ENCODE data around the gene SNORC.

The SNORC gene

DNA sequence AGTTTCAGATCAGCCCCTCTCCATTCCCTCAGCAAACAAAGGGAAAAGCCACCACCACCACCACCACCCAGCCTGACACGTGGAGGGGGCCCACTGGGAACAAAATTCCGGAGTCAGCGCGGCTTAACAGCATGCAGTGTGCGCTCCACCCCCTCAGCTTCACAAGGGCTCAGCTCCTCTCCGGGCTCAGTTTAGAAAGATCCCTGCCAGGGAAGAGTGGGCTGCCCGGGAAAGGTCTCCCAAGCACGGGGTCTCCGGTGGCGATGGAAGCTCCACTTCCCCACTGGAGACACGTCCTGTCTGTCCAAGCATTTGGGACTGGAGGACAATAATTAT, 55.7 kb downstream of the SNORC start:
- TF ChIP-seq ZFP3 (CRISPR knock-in tag; IDR thresholded peaks at IDR 0.05) (no peak), OSR1 (CRISPR knock-in tag; IDR thresholded peaks at IDR 0.05) (no peak), TOX (CRISPR knock-in tag; IDR thresholded peaks at IDR 0.05; ENCODE audit: borderline replicate concordance) (no peak), ZC3H10 (CRISPR knock-in tag; IDR thresholded peaks at IDR 0.05) (no peak), ZNF565 (CRISPR knock-in tag; conservative IDR thresholded peaks at IDR 0.05; ENCODE audit: low read depth) (no peak), ZFP30 (CRISPR knock-in tag; IDR thresholded peaks at IDR 0.05) (no peak), PPARA (CRISPR knock-in tag; IDR thresholded peaks at IDR 0.05; ENCODE audit: borderline replicate concordance) (no peak), BACH2 (CRISPR knock-in tag; IDR thresholded peaks at IDR 0.05; ENCODE audit: borderline replicate concordance) (no peak), ZNF70 (CRISPR knock-in tag; IDR thresholded peaks at IDR 0.05) (no peak), CSDC2 (CRISPR knock-in tag; IDR thresholded peaks at IDR 0.05) (no peak), GLIS3 (CRISPR knock-in tag; IDR thresholded peaks at IDR 0.05) (no peak), ESRRG (CRISPR knock-in tag; IDR thresholded peaks at IDR 0.05) (no peak), ZNF8 (CRISPR knock-in tag; IDR thresholded peaks at IDR 0.05) (no peak), ARNTL (CRISPR knock-in tag; IDR thresholded peaks at IDR 0.05; ENCODE audit: borderline replicate concordance, low read depth) (no peak), TCF4 (CRISPR knock-in tag; IDR thresholded peaks at IDR 0.05; ENCODE audit: borderline replicate concordance) (no peak)
- TF ChIP-seq, protein P1, sequence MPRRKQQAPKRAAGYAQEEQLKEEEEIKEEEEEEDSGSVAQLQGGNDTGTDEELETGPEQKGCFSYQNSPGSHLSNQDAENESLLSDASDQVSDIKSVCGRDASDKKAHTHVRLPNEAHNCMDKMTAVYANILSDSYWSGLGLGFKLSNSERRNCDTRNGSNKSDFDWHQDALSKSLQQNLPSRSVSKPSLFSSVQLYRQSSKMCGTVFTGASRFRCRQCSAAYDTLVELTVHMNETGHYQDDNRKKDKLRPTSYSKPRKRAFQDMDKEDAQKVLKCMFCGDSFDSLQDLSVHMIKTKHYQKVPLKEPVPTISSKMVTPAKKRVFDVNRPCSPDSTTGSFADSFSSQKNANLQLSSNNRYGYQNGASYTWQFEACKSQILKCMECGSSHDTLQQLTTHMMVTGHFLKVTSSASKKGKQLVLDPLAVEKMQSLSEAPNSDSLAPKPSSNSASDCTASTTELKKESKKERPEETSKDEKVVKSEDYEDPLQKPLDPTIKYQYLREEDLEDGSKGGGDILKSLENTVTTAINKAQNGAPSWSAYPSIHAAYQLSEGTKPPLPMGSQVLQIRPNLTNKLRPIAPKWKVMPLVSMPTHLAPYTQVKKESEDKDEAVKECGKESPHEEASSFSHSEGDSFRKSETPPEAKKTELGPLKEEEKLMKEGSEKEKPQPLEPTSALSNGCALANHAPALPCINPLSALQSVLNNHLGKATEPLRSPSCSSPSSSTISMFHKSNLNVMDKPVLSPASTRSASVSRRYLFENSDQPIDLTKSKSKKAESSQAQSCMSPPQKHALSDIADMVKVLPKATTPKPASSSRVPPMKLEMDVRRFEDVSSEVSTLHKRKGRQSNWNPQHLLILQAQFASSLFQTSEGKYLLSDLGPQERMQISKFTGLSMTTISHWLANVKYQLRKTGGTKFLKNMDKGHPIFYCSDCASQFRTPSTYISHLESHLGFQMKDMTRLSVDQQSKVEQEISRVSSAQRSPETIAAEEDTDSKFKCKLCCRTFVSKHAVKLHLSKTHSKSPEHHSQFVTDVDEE (CRISPR knock-in tag; IDR thresholded peaks at IDR 0.05): no peak
- TF ChIP-seq, protein P2, sequence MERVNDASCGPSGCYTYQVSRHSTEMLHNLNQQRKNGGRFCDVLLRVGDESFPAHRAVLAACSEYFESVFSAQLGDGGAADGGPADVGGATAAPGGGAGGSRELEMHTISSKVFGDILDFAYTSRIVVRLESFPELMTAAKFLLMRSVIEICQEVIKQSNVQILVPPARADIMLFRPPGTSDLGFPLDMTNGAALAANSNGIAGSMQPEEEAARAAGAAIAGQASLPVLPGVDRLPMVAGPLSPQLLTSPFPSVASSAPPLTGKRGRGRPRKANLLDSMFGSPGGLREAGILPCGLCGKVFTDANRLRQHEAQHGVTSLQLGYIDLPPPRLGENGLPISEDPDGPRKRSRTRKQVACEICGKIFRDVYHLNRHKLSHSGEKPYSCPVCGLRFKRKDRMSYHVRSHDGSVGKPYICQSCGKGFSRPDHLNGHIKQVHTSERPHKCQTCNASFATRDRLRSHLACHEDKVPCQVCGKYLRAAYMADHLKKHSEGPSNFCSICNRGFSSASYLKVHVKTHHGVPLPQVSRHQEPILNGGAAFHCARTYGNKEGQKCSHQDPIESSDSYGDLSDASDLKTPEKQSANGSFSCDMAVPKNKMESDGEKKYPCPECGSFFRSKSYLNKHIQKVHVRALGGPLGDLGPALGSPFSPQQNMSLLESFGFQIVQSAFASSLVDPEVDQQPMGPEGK (CRISPR knock-in tag; IDR thresholded peaks at IDR 0.05; ENCODE audit: borderline replicate concordance): no peak
- TF ChIP-seq, protein P3, sequence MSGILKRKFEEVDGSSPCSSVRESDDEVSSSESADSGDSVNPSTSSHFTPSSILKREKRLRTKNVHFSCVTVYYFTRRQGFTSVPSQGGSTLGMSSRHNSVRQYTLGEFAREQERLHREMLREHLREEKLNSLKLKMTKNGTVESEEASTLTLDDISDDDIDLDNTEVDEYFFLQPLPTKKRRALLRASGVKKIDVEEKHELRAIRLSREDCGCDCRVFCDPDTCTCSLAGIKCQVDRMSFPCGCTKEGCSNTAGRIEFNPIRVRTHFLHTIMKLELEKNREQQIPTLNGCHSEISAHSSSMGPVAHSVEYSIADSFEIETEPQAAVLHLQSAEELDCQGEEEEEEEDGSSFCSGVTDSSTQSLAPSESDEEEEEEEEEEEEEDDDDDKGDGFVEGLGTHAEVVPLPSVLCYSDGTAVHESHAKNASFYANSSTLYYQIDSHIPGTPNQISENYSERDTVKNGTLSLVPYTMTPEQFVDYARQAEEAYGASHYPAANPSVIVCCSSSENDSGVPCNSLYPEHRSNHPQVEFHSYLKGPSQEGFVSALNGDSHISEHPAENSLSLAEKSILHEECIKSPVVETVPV (CRISPR knock-in tag; IDR thresholded peaks at IDR 0.05): no peak
- ATAC-seq: no peak

DNA sequence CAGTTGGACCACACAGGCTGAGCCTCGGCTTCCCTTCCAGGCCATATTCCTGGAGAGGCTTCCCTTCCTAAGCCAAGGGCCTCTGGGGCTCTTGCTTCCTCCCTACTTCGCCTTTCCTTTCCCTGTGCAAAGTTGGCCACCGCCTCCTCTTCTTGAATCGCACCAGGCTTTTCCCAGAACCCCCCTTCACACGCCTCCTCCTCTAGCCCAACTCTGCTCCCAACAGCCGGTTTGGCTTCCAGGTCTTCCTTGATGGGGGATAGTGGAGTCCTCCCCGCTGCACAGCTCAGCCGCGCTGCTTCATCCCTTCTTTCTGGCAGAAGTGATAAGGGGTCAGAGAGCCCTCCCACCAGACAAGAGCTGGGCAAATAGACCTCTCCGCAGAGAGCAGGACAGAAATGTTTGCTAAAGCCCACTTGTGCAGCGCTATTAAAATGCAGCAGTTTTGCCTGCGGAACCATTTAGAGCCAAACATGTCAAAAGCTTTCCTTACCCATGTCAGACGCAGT, 56.4 kb downstream of the SNORC start:
- peak; percentile 11; the same call in 1 of the 3 replicates for ATAC-seq

DNA sequence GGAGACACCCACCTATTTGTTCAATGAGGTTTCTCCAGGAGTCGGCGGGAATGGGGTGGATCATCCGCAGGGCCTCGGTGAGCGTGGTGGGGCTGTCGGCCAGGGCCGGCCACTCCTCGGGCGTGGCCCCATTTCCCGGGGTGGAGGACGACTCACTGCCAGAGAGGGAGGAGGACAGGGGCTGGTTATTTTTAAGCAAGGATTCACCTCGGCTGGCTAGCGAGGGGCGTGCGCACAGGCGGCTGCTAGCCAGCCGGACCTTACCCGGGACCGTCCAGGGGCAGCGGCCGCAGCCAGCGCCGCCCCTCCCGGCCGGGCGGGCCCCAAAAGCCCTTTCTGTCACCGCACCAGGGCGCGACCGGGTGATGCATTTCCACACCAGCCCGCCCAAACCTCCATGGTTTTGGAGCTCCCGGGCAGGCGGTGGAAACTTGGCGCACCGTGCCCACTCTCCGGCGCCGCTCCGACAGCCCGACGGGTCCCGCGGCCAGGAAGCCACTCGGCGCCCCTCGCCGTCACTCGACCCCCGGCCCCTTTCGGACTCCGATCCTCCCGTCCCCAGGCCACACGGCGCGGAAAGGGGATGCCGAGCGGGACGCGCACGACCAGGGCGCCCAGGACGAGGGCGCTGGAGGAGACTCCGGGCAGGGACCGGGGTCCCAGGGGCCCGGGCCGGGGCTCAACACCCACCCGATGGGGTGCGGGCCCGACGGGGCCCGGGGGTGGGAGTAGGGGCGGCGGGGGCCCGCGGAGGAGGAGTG, 57.1 kb downstream of the SNORC start:
- peak; percentile 16; the same call in 1 of the 3 replicates for ATAC-seq
- TF ChIP-seq TCF4 (CRISPR knock-in tag; IDR thresholded peaks at IDR 0.05; ENCODE audit: borderline replicate concordance) (no peak), ARNTL (CRISPR knock-in tag; IDR thresholded peaks at IDR 0.05; ENCODE audit: borderline replicate concordance, low read depth) (no peak), ZNF8 (CRISPR knock-in tag; IDR thresholded peaks at IDR 0.05) (no peak), ZNF70 (CRISPR knock-in tag; IDR thresholded peaks at IDR 0.05) (no peak), ZNF565 (CRISPR knock-in tag; conservative IDR thresholded peaks at IDR 0.05; ENCODE audit: low read depth) (no peak)
- TF ChIP-seq, protein P1 (CRISPR knock-in tag; IDR thresholded peaks at IDR 0.05): no peak
- TF ChIP-seq, protein P4, sequence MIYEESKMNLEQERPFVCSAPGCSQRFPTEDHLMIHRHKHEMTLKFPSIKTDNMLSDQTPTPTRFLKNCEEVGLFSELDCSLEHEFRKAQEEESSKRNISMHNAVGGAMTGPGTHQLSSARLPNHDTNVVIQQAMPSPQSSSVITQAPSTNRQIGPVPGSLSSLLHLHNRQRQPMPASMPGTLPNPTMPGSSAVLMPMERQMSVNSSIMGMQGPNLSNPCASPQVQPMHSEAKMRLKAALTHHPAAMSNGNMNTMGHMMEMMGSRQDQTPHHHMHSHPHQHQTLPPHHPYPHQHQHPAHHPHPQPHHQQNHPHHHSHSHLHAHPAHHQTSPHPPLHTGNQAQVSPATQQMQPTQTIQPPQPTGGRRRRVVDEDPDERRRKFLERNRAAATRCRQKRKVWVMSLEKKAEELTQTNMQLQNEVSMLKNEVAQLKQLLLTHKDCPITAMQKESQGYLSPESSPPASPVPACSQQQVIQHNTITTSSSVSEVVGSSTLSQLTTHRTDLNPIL (CRISPR knock-in tag; IDR thresholded peaks at IDR 0.05; ENCODE audit: low read depth): no peak

More for the DNA sequence above, 56.4 kb downstream of the SNORC start:
- no peak for TF ChIP-seq ZNF8 (CRISPR knock-in tag; IDR thresholded peaks at IDR 0.05)
- no peak for TF ChIP-seq CSDC2 (CRISPR knock-in tag; IDR thresholded peaks at IDR 0.05)
- no peak for TF ChIP-seq BACH2 (CRISPR knock-in tag; IDR thresholded peaks at IDR 0.05; ENCODE audit: borderline replicate concordance)
- no peak for TF ChIP-seq ZC3H10 (CRISPR knock-in tag; IDR thresholded peaks at IDR 0.05)
- no peak for TF ChIP-seq PPARA (CRISPR knock-in tag; IDR thresholded peaks at IDR 0.05; ENCODE audit: borderline replicate concordance)
- no peak for TF ChIP-seq ZFP3 (CRISPR knock-in tag; IDR thresholded peaks at IDR 0.05)
- TF ChIP-seq ZNF70 (CRISPR knock-in tag; IDR thresholded peaks at IDR 0.05): no peak
- TF ChIP-seq ZFP30 (CRISPR knock-in tag; IDR thresholded peaks at IDR 0.05): no peak
- TF ChIP-seq ARNTL (CRISPR knock-in tag; IDR thresholded peaks at IDR 0.05; ENCODE audit: borderline replicate concordance, low read depth): no peak
- TF ChIP-seq, protein P3 (CRISPR knock-in tag; IDR thresholded peaks at IDR 0.05): no peak
- no peak for TF ChIP-seq GLIS3 (CRISPR knock-in tag; IDR thresholded peaks at IDR 0.05)
- TF ChIP-seq TOX (CRISPR knock-in tag; IDR thresholded peaks at IDR 0.05; ENCODE audit: borderline replicate concordance): no peak
- no peak for TF ChIP-seq ESRRG (CRISPR knock-in tag; IDR thresholded peaks at IDR 0.05)
